Stimulated activated CD4-positive, alpha-beta T cell treated with anti-CD3 and anti-CD28 coated beads, TNF-alpha, amount 100 ng/mL, for 48 hours (primary cell): Measurements from ENCODE around the gene PPTC7.
"Not testable (repeated sequence)": the region's sequence is repeated elsewhere in the genome, so short reads cannot be mapped to it uniquely, and the experiment has no call there.

ENCODE experiments used
- DNase-seq, 3 donors: peaks; one replicate each; pipeline ENCODE4 v3.0.0-alpha.2; 2020; ENCODE audit warnings: low read depth in 3 of 3

The PPTC7 gene

DNA sequence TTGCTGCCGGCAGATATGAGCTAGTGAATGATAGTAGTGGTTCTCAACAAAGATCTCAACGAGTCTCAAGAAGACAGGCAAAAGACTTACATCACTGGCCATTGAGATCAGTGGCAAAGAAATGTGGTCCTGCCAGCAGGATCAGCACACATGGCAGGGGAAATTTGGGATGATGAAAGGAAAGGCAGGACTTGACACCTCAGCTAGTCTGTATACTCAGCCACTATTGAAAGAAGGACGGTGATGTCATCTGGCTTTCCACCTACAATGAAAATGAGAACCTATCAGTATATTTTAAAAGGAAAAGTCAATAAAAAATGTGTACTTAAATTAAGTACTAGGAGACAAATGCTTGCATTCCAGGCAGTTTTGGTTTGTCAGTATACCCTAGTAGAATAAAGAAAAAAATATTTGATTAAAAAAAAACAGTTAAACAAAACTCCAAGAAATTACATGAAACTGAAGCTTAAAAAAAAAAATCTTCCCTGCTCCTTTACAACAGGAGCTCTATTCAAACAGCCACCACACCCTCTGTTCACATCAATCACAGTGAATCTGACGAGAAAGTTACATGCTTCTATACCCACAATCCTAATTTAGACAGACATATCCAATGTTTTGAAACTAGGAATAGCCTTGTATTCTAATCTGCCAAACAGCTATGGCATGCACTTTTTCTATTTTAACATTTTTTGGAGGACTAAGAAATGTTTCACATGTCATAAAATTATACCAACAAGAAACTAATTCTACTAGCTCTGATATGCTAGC, 46.1 kb downstream of the PPTC7 start:
- no peak for DNase-seq

DNA sequence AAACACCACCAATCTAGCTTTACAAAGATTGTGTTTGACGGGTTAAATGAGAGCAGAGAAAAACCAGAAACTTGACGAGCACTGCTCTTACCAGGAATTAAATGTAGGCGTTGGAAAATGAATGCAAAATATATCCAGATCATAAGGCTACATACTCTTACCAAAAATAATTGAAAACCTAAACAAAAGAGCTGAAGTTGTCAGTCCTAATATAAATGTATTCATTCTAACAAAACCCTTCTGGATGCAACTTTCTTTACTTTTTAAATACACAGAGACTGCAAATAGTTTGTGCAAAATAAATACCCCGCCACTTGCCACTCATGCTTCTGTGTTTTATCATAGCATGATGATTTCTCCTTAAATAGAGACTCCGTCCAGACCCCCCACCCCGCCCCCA, 48.3 kb downstream of the PPTC7 start:
- DNase-seq, result no peak

DNA sequence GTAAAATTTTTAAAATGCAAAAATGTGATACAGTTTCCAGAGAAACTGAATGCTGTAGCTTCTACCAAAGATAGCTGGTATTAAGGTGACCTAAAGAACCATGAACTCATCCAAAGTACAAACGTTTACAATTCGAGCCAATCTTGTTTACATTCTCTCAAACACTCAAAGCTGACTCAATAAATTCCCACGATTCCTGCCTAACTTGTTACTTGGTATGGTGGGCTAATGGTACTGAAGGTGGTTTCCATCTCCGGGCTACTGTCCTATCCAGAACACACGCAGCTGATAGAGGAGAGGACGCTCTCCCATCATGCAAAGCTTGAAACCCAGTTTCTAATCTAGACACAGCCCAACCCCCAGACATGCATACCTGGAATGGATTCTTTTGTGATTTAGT, 49.5 kb downstream of the PPTC7 start:
- DNase-seq, result no peak

DNA sequence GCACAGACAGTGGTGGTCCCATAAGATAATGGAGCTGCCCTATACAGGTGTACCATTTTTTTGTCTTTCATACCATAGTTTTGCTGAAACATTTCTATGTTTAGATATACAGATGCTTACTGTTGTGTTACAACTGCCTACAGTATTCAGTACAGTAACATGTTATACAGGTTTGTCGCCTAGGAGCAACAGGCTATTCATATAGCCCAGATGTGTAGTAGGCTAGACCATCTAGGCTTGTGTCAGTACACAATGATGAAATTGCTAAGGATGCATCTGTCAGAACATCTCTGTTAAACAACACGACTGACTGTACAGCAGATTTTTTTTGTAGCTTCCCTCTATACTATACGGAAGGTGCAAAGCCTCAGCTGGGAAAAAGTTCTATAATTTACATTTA, 50.5 kb downstream of the PPTC7 start:
- no peak for DNase-seq

DNA sequence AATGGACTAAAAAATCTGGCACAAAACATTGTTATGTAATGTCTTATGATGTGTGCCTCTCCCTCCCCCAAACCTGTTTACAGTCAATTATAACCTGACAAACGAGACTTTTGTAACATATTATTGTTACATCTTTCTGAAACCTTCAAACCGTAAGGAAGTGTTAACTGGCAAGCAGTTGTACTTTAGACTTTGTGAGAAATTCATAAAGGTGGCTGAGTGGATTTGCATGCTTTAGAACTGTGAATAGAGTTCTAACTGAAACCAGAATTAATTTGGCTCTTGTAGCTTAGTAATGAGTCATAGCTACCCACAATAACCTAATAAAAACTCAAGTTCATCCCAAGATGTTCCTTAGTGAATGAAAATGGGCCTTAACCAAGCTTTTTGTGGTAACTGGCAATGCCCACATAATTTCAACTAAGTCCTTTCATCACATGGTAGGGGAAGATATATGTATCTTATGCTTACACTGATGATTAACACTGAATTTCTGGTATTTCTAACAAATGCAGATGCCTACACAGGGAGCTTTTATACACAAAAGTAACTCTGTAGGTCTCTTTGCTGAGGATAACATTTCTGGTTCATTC, 51.3 kb downstream of the PPTC7 start:
- DNase-seq, result no peak

DNA sequence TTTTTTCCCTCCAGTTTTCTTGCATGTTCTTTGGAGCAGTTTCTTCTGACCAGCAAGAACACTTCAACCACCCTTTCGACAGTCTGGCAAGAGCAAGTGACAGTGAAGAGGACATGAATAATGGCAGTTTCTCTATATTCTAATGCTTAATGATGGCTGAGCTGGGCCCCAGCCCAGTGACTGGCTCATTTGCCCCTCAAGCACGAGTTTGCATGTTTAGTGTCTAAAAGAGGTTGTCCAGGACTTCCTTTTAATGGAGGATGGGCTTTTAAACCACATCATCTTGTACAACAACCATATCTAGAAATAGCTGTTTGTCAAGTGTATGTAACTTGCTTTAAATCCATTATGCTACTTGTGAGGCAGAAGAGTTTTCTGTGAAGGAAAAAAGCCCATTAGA, 52.6 kb downstream of the PPTC7 start:
- DNase-seq, result no peak

DNA sequence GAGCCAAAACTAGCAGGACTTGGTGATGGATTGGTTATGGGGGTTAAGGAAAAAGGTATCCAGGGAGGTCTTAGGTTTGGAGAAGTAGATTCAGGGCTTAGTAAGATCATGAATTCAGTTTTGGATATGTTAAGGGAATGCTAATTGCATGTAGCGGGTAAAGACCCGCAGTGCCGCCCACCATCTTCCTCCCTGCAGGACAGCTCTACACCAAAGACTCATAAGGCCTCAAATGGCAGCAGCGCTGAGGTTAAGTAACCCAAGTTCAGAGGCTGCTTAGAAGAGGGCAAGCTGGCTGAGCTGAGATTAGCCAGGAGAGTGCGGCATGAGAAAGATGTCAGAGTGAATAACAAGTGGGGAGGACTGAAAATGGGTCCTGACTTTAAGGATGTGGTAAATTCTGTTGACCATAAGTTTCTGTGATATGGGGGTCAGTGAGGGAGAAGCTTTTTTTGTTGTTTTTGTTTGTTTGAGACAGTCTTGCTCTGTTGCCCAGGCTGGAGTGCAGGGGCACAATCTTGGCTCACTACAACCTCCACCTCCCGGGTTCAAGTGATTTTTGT, 54.8 kb downstream of the PPTC7 start:
- no peak for DNase-seq

DNA sequence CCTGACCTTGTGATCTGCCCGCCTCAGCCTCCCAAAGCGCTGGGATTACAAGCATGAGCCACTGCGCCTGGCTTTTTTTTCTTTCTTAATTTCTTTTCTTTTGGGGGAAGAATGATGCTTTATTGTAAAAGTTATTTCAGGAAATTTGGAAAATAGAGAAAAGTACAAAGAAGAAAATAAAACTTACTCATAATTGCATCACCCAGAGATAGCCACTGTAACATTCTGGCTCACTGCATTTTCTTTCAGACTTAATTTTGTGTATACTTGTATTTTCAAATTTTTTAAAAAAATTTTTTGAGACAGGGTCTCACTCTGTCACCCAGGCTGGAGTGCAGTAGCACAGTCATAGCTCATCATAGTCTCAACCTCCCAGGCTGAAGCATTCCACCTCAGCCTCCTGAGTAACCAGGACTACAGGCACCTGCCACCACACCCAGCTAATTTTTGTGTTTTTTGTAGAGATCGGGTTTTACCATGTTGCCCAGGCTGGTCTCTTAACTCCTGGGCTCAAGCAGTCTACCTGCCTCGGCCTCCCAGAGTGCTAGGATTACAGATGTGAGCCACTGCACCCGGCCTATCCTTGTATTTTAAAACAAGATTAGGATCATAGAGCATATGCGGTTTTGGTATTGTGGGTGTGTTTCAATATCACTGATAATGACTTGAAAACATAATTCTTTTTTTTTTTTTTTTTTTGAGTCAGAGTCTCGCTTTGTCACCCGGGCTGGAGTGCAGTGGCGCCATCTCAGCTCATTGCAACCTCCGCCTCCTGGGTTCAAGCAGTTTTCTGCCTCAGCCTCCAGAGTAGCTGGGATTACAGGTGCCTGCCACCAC, 62.0 kb downstream of the PPTC7 start:
- peak in 2 of 3 donors; percentile 10 to 28 for DNase-seq

DNA sequence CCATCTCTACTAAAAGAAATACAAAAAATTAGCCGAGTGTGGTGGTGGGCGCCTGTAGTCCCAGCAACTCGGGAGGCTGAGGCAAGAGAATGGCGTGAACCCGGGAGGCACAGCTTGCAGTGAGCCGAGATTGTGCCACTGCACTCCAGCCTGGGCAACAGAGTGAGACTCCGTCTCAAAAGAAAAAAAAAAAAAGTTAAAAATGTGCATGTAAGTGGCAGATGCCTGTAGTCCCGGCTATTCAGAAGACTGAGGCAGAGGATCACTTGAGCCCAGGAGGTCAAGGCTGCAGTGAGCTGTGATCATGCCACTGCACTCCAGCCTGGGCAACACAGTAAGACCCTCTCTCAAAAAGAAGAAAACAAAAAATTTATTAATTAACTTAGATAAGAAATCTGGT, 65.1 kb downstream of the PPTC7 start:
- DNase-seq, result not testable (repeated sequence)

DNA sequence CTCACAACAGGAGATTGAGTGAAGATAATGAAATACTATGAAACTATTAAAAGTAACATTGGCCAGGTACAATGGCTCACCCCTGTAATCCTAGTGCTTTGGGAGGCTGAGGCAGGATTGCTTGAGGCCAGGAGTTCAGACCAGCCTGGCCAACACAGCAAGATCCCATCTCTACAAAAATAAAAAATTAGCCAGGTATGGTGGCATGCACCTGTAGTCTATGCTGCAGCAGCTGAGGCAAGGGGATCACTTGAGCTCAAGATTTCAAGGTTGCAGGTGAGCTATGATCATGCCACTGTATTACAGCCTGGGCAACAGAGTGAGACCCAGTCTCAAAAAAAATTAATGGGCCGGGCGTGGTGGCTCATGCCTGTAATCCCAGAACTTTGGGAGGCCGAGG, 66.1 kb downstream of the PPTC7 start:
- DNase-seq, result no peak

DNA sequence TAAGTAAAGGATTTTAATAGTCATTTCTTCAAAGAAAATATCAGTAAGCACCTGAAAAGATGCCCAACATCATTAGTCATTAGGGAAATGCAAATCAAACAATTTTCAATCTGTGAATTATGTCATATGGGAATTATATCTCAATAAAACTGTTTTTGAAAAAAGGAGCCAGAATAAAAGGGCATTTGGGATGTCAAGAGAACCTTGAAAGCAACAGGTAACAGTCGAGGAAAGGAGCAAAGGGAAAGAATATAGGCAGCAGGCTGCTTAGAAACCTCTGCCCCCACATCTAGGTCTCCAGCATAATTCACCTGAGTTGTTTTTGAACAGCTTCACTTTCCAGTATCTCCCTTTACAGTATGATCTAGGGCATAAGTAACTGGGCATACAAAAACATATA, 68.8 kb downstream of the PPTC7 start:
- no peak for DNase-seq

DNA sequence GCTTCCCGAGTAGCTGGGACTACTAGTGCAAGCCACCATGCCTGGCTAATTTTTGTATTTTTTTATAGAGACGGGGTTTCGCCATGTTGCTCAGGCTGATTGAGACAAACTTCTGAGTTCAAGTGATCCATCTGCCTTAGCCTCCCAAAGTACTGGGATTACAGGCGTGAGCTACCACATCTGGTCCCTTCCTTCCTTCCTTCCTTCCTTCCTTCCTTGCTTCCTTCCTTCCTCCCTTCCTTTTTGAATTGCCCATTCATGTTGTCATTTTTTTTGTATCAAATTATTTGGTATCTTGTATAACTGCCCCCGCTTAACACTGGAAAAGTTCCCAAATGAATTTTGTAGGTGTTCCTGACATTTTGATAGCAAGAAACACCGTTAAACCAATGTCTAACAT, 69.3 kb downstream of the PPTC7 start:
- DNase-seq, result no peak

DNA sequence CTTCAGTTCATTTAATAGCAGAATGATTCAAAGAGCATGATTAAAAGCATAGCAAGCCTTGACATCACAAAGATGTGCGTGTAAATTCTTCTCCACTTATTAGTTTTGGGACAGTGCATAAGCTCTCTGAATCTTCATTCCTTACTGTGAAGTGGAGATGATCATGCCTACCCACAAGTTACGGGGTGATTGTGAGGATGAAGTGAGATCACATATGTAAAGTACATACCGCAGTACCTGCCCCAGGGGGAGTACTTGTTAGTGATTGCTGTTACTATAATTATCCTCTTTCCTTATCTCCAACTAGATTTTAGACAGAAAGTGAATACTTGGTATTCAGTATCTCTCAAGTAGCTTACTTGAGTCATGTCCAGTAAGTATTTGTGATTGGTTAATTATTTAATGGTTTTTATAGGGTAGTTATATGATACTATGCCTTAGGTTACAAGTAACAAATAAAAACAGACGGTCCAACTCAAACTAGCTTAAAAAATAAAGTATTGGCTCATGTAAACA, 75.0 kb downstream of the PPTC7 start:
- DNase-seq, result no peak

DNA sequence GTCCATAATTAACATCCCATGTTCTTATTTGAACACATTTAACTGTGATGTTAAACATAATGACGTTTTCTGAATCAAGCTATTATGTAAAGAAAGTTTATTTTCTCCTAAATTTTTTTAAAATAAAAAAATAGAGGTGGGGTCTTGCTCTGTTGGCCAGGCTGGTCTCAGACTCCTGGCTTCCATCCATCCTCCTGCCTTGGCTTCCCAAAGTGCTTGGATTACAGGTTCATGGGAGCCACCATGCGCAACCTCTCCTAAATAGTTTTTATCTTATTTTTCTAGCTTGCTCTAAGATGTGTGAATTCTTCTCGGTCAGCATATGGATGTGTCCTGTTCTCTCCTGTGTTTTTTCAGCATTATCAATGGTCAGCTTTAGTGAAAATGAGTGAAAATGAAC, 77.8 kb downstream of the PPTC7 start:
- DNase-seq, result no peak

DNA sequence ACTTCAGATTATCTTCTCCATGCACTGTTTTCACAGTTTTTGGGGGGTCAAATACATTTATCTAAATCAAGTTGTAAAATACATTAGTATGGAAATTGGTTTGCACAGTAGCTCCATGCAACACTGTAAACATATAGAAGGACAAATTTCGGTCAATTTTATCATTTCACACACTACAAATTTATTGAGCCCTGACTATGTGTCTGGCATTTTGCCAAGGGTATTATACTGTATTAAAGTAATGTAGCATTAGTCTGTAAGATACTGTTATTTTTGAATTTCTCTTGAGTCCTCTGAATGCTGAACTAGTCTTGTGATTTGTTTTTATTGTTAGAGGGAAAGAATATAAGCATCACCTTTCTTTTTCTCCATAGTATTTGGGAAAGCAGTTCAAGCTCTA, 79.7 kb downstream of the PPTC7 start:
- no peak for DNase-seq

DNA sequence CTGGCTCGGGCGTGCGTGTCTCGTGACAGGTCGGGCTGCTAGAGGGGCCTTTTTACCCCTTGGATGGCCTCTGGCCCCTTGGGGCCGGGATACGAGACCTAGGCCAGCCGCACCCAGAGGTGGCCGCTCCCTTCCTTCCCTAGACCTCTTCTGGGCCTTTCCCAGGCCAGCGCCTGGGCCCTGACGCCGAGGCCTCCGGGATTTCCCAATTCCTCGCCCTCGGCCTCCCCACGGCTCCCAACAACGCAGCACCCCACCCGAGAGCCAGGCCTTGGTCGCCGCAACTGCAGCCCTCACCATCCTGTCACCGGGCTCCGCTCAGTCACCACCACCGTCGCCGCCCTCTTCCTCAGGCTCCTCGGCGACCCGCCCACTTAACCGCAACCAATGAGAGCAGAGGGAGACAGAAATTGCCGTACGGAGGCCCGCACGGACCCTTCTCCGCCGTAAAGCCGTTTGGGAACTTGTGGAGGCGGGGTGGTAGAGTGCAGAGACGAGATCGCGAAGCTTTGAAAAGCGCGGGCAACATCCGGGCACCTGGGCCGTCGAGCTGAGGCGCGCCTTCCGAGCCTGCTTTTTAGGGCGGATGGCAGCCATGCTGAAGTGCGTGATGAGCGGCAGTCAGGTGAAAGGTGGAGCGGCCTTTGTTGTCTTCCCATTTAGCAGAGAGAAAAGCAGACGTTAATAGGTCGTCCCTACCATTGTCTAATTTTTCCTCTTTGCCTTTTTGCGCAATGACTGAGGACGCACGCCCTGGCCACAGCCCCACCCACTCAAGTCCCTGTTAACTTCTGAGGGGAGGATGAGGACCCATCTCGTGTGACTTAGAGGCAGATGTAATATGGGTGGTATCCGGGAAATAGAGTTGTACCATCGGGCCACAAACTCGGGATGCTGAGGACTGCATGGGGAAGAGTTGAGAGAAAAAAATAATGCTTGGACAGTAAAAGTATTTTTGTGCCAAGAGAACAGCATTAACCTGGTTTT, 81.1 kb downstream of the PPTC7 start, which contains the start of the genes RAD9B and VPS29:
Gene RAD9B (plus strand): TSS at position 580 of the 987 bp plus-strand sequence. CDS start 7 bp downstream, at position 587.
Gene VPS29 (minus strand): TSS at position 360 of the 987 bp plus-strand sequence. CDS start 60 bp downstream, at position 300.
- peak; percentile 96 to 99 (median 98) for DNase-seq

DNA sequence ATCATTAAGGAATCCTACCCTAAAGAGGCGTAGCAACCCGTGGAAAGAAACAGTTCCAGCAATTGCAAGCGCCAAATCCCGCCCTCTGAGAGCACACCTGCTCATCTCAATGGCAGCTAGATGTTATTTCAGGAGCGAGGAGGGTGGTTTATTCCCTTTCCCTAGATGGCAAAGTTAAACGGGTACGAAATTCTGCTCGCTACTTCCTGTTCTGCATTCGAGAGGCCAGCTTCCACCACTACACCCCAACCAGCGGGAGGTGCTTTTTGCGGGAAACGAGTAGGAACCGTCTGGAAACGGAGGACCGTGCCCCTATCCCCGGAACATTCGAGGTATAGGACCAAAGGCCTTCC, 81.7 kb downstream of the PPTC7 start:
- peak in 1 of 3 donors; percentile 24 for DNase-seq

DNA sequence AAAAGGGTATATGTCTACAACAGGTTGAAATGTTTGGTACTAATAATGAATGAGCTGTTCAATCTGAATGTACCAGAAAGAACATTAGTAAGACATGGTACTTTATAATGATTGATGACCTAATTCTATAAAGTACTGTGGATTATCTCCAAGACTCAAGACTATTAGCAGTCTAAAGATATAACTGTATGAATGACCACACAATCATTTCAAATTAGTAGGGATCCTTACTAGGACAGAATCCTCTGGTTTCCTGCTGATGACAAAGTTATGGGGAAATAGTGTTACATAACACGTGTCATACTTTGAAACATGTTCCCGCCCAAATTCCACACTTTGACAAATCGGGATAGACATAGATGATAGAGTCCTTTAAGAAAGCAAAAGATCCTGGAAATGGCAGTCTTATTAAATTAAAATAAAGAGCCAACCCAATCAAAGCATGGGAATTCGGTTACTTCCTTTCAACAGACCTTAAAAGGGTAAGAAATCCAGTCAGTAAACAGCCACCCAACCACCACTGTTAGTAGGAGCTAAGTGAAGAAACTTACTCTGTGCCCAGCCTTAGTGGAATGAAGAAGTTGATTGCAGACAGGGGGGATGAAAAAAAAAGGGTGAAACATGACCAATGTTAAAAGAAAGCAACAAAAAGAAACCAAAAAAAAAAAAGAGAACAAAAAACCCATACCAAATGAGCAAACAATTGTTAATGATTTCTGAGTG, 84.0 kb downstream of the PPTC7 start:
- no peak for DNase-seq
